GM19372 (cell line): Measurements from ENCODE around the gene CALML5.

Experiments used
- ATAC-seq: cut with Tn5 transposase; IDR thresholded peaks from one replicate; pipeline ENCODE4 v1.9.1; 2021; ENCODE audit warnings: mild to moderate bottlenecking, low read depth, moderate library complexity; ENCODE audit not compliant: unreplicated experiment

The CALML5 gene

DNA sequence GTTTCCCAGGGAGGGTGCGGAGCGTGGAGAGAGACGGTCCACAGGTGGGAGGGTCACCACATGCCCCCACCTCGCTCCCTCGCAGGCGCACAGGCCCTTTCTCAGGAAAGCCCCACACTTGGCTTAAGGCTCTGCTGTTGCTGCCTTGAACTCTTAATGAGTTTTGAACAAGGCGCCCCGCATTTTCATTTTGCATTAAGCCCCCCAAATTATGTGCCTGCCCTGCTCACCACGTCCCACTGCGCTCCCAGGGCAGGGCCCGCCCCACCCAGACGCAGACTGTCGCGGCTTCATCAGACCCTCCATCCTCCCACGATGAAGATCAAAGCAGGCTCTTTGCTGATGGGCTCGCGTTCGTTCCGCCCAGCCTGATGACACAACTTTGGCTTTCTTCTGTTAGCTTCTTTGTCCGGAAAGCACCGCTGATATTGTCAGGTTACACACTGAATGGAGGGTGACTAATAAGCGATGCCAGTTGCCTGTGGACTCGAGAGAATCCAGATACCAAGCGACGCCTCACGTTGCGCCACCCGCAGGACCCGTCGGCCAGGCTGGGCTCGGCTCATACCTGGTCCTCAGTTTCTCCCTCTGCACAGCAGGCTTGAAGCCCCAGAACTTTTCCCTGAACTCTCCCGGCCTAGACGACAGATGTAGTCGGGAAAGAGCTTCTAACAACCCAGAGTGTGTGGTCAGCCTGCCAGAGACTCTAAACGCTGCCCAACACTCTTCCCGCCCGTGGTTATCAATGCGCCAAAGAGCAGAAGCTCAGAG lies 34.9 kb upstream of the CALML5 start:
- no peak for ATAC-seq

DNA sequence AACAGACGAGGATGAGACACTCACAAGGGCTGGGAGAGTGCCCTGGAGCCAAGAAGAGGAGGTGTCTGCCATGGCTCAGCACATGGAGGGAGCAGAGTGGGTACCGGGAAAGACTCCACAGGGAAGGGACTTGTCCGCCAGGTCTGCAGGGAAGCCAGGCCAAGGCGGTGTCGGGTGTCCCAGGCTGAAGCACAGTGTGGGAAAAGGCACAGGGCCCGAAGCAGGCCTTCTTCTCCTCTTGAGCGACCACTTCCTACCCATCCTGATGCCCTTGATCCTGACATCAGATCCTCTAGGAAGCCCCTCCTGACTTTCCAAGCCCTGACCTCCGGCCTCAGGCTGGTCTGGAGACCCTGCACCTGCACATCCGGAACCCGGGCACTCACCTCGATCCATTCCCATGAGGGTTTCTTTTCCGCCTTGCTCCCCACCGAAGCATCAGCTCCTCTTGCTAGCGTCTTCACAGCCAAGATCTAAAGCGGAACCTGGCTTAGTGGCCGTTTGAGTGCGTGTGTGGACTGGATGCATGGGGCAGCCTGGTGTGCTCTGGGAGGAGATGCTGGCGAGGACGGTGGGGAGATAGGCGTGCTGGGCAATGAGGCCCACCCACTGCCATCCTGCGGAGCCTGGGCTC lies 33.8 kb upstream of the CALML5 start:
- no peak for ATAC-seq

DNA sequence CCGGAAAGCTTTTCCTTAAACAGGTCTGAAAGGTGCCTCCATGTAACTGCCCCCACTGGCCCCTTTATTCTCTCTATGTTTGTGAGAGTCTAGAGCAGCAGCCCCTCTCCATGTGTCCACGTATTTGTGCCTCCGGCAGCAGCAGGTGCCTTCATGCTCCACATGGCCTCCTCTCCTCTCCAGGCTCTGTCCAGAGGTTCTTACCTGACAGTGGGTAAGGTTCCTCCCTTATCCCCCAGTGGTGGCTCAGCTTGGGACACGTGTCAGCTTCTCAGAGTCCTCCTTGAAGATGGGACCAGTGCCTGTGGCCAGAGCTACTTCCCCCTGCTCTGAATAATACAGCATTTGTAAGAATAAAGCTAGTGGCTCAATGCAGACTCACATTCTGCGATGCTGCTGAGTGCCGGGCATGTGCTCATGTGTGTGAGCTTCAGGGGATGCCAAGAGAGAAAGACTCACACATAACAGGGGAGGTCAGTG lies 33.3 kb upstream of the CALML5 start:
- no peak for ATAC-seq

DNA sequence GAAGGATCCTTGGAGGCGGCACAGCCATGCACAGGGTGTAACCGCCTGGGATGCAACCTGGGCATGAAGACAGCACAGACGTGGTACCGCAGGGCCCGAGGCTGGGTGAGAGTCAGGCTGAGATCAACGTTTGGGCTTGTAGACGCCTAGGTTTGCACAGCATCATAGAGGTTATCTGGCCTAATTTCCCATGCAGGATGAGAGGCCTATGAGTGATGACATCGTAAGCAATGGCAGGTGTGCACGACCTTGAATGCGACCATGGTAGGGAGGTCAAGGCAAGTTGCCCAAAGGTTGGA lies 32.9 kb upstream of the CALML5 start:
- ATAC-seq: no peak

DNA sequence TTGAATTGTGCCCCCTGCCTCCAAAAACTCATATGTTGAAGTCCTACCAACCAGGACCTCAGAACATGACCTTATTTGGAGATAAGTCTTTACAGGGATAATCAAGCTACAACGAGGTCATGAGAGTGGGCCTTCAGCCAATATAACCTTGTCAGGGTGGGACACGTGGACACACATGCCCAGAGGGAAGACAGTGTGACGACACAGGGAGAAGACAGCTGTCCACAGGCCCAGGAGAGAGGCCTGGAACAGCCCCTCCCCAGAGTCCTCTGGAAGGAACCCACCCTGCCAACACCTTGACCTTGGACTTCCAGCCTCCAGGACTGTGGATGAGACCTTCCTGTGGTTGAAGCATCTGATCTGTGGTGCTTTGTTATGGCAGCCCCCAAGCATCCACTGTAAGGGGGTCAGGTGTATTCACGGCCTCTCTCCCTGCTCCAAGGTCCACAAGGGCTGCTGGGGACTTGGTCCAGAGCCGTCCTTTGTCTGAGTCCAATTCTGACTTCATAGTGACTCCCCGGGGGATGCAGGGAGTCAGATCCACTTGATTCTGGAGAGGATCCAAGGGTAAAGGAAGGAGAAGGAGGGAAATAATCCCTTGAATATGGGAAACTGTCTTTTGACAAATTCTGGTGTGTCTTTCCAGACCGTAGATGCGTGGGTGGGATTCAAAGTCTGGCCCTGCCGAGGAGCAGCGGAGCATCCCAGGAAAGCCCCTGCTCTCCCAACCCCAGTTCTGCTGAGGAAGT lies 32.4 kb upstream of the CALML5 start:
- no peak for ATAC-seq

DNA sequence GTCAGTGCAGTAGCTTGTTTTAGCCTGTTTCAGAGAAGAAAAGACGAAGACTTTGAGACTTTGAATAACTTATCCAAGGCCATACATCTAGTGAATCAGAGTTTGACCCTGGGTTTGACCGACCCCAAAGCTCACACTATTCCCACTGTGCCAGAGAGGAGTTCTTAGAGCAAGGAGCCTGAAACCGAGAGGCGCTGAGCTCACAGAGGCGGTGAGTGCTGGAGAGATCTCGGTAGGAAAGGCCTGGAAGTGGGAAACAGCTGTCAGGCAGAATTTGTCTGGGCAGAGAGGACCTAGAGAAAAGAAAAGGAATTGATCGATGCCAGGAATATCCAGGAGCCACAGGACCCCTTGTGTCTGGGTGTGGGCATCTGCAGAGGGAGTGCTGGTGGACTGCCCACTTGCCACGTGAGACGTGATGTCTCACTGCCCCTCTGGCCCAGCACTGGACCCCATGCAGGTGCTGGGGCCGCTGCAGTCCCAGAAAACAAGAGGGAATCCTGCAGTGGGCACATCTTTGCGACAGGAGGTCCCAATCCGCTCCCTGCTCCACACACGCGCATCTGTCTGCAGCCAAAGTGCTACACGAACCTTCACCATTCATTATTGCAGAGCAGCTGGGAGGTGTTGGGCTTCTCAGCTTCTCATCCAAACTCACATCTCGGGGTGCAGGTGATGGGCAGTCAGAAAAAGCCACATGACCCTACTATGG lies 31.6 kb upstream of the CALML5 start:
- ATAC-seq: no peak

DNA sequence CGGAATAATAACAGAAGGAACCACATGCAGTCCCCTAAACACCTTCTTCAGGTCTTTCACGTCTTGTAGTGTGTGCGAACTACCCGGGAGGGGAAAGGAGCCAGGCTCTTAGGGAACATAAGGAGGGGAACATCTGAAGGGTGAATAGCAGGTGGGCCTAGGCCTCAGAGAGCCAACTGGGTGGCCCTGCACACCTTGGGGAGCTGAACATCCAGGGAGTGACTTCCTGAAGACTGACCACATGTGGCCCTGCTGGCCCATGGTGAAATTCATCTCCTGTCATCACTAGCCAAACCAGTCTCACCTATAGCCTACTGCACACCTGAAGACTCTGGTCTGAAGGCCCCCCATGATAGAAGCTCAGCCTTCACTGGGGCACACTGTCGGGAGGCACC lies 31.0 kb upstream of the CALML5 start:
- no peak for ATAC-seq

DNA sequence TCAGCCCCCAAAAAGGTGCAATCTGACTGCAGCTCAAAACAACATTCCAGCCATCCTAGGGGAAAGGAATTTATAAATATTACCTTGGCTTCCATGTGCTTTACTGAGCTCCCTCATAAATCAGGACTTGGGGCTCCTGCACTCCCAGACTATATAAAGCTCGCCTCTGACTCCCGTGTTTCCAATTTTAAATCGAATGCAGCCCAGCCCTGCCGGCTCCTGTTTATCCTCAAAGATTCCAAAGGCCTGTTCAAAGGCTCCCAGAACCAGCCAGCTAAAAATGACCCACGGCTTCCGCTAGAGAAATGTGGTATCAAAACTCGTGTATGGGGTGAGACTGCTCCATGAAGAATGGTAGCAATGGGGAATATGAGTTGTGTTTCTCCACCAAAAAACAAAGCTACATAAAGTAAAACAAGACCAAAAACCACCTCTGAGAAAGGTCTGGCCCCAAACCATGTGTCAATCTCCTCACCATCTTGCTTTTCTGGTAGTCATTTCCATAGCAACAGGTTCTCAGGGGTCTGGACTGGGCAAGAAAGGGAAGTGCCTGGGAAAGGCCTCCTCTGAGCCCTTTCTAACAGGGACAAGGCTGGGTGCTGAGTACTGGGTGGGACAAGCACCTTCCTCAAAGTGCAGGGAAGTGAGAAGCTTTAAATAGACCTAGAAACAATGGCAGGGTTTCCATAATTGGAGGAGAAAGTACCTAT lies 30.5 kb upstream of the CALML5 start:
- ATAC-seq: no peak

DNA sequence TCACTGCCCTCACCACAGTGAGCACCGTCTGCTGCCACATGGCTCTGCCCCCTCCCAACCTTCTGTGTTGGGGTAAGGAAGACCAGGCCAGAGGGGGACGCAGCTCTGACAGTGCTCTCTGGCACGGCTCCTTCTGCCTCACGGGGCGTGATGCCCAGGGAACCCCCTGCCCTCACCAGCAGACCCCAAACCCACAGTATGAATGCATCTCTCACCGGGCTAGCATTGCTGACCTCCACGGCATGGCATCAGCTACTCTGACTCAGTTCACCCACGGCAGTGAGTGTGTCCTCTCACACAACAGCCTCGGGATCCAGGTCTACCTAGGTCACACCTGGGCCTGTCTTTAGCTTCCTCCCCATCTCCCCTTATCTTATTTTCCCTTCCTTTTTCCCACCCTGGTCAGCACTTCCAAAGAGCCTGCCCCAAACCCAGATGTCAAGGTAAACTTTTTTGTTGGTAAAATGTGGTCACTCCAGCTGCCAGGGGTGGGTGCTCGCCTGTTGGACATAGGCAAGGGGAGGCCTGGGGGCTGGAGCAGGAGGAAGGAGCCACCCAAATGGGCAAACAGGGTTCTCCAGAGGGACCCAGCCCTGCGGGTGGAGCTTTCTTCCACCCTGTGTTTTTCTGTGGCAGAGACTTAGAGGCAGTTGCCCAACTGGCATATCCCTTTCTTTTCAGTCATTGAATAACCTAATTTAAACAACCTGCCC lies 29.8 kb upstream of the CALML5 start:
- ATAC-seq: no peak

DNA sequence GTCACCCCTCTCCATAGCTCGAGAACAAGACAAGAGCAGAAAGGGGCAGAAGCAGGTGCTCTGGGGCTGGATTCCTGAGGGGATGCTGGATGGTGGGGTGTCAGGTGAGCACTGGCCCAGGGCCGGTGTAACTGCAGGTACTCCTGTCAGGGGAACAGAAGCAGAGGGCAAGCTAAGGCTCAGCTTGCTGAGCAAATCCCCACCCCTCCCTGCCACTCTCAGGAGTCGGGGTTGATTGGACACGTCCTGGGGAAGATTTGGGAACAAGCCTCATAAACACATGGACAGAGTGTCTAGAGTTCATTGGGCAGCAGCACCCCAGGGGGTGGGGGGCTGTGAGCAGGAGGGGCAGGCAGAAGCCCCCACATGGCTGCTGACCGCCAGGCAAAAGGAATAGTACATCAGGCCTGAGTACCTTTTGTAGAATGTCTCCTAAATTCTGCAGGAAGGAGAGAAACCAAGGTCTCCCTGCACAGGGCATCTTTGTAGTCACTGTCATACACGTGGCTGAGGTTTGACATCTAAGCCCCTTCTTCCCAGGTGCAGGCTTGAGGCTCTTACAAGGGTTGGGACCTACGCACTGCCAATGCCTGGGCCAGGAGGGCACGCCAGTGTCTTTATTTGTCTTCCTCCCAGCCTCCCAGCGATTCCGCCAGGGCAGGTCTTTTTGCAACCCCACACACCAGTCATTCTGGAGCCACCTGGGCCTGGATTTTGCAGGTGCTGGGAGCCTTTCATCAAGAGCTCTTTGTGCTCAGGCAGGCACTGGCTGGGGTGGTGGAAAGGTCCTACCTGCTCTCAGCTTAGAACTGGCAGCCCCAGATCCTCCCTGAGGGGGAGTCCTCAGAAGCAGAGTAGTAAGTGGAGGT lies 28.2 kb upstream of the CALML5 start:
- ATAC-seq: no peak

DNA sequence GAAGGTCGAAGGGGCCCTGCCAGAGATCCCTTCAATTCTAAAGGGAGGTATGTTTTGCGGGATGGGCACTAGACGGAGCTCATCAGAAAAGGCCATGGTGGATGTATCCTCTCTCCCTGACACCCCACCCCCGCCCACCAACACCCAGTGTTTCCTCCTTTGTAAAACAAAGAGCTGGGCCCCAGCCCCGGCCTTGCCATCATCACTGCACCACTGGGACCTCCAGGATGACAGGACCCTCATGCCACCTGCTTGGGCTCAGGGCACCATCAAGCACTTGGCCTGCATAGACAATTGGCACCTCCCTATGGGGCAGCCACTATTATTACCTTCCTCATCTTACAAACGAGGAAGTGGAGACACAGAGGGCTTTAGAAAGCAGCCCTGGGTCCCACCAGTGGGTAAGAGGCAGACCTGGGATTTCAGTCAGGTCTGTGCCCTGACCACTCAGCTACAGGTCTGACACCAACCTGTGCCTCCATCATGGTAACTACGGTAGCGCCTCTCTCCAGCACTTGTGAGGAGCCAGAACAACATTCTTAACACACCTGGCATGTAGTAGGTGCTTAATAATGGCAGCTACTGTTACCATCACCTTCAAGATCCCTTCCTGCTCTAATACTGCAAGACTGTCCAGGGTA lies 27.4 kb upstream of the CALML5 start:
- no peak for ATAC-seq

DNA sequence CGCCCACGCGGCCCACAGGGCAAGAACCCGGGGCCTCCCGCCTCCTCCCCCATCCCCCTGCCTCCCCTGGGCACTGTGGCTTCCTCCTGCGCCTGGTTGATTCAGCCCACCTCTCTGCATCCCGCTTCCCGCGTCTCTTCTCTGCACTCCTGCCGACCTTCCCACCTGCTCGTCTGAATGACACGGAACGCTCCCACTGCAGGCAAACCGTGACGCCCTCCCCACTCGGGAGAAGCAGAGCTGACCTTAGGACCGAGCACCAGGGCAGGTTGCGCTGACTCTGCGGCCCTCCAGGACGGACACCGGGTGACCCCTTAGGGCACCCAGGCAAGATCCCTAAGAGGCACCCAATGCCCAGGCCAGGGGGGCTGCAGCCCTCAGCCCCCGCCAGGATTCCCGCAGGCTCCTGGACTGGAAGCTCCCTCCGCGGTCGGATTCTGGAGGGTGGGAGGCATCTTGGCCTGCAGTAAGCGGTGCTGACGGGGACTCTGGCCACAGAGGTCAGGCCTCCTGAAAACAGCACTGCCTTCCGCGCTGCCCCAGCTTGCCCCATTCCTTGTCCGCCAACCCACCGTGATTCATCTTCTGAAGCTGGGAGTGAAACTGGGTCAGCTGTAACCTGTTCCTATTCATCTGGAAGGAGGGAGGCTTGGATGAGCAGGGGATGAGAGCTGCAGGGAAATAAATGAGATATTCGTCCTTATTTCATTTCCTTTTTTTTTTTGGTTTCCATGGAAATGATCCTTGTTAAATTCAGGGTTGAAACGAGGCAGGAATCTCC lies 26.4 kb upstream of the CALML5 start:
- no peak for ATAC-seq

DNA sequence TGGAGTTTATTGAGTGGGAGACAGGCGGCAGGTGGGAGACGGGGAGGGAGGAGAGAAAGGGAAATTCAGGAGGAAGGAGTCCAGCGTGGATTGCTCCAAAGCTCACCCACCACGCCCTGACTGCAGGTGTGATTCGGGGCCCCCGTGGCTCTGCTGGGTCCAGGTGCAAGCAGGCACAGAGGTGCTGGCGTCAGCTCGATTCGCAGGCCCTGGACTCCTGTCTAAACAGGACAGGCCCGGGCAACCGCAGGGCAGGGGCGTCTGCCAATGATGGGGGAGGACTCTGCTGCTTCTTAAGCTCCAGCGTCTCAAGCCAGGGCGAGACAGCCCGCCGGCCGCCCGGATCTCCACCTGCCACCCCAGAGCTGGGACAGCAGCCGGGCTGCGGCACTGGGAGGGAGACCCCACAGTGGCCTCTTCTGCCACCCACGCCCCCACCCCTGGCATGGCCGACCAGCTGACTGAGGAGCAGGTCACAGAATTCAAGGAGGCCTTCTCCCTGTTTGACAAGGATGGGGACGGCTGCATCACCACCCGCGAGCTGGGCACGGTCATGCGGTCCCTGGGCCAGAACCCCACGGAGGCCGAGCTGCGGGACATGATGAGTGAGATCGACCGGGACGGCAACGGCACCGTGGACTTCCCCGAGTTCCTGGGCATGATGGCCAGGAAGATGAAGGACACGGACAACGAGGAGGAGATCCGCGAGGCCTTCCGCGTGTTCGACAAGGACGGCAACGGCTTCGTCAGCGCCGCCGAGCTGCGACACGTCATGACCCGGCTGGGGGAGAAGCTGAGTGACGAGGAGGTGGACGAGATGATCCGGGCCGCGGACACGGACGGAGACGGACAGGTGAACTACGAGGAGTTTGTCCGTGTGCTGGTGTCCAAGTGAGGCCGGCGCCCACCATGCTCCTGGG lies 25.5 kb upstream of the CALML5 start, which contains the start of gene CALML3:
Gene CALML3, plus strand, starts transcription at position 321 of the 920 bp plus-strand sequence. Its CDS starts 125 bp downstream, at position 446.
- ATAC-seq: no peak

DNA sequence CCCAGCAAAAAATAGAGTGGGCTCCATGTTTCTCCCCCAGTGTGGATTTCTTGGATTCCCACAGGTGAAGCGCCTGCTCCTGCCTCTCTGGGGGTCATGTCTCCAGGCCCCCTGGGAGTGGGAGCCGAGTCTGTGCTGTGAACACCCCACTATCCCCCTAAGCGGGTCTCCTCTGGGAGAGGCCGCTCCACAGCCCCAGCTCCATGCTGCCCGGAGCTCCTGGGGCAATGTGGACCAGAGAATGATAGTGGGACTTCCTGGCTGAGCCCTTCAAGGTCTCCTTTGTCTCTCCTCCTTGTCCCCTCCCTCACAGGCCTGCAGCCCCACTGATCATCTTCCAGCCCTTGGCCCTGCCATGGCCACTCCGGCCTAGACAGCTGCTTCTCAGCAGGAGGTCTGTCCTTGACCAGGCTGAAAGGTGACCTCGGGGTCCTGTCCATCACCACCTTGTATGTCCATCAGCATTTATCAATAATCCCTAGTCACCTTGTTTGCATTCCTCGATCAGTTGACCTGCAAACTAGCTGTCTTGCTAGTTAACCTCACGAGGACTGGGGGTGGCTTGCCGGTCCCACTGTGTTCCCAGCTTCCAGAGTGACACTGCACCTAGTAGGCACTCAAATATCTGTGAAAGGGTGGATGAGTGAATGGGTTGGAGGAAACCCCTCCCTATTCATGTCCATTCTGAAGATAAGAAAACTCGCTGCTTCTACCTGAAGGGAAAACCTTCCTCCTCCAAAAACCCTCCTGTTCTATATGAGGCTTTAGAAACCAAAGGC lies 24.6 kb upstream of the CALML5 start:
- no peak for ATAC-seq

DNA sequence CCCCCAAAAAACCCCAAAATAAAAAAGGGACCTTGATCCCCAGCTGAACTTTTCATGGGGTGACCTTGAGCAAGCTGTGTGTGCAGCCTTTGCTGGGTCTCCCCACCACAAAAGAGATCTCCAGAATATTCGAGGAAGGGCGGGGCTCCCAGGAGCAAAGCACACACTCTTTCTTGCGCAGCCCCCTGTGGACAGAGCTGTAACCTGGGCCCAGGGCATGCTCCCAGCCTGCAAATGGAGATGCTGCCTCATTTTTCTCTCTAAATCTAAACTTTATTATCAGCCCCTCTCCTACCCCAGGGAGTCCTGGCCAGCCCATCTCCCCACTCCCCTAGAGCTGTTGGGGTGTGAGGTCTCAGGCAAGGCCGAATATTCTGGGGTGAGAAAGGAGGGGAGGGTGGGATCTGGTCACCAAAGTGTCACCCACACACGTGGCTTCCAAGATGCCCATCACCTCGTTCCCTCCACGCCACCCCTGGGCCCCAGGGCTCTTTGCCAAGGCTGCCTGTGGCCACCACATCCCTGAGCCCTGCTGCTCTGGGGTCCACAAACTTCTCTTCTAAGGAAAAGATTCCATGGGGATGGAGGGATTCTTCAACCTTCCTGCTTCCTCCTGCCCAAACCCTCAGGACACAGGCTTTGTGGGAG lies 23.7 kb upstream of the CALML5 start:
- ATAC-seq: no peak
